Endometrium (tissue), 2 donors: ENCODE results near the gene METAP1D.
"Not testable (repeated sequence)": the region's sequence is repeated elsewhere in the genome, so short reads cannot be mapped to it uniquely, and the experiment has no call there.

ENCODE experiments used
- FAIRE-seq: peaks from 2 replicates; lab custom pipeline; 2012; peaks lifted over from hg19 to GRCh38; lab: Jason Lieb, UNC
- donor health status: control.
- donor health status: control.

The METAP1D gene

GRCh38 chr2:172102391-172103359 is 102.9 kb downstream of the METAP1D start, which contains the start of gene DLX2:
DLX2 (minus strand) TSS chr2:172102900; CDS start chr2:172102538, 362 bp downstream.
- no peak for FAIRE-seq

GRCh38 chr2:172103471-172104272 is 103.9 kb downstream of the METAP1D start:
- FAIRE-seq: no peak

DNA sequence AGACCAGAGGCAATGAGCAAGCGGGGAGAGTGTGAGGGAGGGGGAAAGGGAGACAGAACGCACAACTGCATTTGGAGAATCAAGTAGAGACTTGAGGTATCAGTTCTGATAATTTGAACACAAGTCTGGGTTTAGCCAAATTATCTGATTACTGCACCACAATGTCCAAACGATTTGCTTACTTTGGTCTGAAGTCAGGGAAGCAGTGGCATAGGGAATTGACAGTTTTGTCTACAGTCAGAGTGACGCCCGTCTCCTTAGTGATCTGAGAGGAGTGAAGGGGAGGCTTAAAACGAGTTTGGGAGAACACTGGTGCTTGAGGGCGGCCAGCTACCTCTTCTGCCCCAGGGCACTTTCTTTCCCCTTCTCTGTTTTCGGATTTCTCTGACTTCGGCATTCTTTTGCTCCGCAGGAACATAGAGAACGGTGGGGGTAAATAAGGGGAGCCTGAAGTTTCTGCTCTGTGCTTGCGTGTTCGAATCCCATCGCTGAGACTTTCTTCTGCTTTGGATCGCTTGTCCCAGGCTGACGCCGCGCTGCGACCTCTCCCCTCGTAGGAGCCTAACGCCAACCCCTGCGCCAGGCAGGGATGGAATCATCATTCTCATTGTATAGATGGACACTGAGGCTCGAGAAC is 105.8 kb downstream of the METAP1D start:
- FAIRE-seq: no peak

- FAIRE-seq: no peak
These were observed 106.6 kb downstream of the METAP1D start for GRCh38 chr2:172106108-172106961.

DNA sequence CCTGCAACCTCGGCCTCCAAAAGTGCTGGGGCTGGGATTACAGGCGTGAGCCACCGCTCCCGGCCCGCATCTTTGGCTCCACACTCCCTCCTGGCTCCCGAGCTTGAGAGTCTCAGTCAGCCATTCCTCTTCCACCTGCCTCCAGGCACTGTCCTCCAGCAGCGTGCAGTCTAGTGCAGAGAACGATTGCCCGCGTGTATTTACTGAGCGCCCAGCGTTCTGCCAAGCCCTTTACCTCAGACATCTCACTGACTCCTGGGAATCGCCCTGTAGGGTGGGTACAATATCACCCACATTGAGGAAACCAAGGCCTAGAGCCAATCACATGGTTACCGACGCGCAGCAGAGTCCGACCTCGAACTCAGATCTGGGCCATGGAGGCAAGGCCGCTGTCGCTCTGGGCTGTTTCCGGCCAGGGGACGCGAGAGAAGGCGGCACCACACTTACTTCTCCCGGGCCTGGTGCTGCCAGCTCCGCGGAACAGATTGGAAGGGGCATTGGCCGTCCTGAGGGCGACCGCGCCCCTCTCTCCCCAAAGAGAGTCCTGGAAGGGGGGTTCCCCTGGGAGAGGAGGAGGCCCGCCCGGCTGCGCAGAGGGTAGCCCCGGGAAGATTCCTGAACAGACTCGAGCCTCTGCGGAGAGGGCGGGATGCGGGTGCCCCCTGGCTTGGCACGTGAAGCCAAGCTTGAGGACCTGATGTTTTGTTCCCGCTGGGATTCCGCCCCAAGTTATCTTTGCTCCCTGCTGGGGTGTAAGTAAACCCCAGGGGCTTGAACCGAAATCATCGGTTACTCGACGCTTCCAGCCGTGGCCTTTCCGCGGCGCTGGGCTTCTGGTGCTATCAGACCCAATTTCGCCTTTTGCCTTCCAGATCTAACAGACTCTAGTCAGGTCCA is 108.2 kb downstream of the METAP1D start:
- no peak for FAIRE-seq

DNA sequence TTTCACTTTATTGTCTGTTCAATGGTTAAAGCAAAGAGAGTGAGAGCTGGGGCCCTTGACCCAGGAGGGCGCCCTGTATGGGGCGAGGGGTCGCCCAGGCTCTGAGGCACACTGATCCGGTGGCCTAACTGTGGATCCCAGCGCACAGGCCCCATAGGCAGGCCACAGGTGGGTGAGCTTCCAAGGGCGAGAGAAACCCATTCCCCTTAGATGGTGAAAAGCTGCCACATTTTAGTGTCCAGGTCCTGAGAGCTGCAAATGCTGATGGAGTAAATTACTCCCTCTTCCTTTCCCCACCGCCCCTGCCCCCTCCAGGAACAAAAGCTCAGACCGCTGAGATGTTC is 108.8 kb downstream of the METAP1D start:
- no peak for FAIRE-seq

GRCh38 chr2:172109256-172109987 is 109.7 kb downstream of the METAP1D start:
- FAIRE-seq: no peak

DNA sequence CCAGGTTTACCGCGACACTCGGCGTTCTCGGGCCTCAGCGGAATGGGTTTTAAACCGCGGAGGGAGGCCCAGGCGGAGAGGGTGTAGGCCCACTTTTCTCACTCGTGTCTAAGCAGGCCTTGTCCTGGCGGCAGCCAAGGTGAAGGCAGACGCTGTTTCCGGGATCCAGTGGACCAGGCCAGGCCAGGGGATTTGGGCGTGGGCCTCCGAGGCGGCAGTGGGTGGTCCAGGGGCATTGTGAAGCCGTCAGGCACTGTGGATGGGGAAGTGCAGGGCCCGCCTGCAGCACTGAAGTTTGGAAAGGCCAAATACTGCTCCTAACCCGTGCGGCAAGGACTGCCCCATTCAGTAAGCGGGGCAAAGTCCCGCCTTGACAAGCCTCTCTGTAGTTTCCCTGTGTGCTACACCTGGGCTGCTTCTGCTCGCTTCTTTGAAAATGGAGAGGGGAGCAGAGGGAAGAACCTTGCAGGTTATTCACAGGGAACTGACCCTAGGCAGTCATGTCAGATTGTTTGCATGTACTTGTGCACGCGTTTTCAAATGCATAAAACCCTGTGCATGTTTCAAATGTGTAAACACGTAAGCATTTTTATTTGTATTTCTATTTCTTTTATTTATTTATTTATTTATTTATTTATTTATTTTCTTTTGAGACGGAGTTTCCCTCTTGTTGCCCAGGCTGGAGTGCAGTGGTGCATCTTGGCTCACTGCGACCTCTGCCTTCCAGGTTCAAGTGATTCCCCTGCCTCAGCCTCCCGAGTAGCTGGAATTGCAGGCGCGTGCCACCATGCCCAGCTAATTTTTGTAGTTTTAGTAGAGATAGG is 110.4 kb downstream of the METAP1D start:
- FAIRE-seq: no peak

- no peak for FAIRE-seq
These were observed 113.9 kb downstream of the METAP1D start for GRCh38 chr2:172113617-172114016.

DNA sequence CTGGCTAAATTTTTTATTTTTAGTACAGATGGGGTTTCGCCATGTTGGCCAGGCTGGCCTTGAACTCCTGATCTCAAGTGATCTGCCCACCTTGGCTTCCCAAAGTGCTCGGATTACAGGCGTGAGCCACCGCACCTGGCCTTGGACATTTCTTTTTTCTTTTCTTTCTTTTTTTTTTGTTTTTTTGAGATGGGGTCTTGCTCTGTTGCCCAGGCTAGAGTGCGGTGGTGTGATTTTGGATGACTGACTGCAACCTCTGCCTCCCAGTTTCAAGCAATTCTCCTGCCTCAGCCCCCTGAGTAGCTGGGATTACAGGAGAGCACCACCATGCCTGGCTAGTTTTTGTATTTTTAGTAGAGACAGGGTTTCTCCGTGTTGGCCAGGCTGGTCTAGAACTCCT is 114.4 kb downstream of the METAP1D start:
- not testable (repeated sequence) for FAIRE-seq

- FAIRE-seq: no peak
These were observed 114.8 kb downstream of the METAP1D start for GRCh38 chr2:172114579-172114978.

GRCh38 chr2:172116107-172116506 is 116.4 kb downstream of the METAP1D start:
- FAIRE-seq: no peak

DNA sequence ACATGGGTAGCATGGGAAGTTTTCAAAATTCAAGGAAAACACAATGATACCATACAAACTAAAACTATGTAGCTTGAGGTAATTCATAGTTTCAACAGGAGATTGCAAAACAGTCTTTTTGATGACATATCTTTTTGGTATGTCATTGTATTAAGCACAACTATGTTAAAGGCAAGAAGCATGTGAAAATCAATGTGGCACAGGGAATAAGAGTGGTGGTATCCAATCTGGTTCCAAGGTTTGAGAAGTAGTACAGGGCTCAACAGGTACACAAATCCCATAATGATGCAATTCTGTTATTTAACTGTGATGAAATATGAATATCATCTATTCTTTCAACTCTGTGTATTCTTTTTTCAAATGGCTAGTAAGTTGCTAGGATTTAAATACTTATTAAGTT is 119.3 kb downstream of the METAP1D start:
- no peak for FAIRE-seq

DNA sequence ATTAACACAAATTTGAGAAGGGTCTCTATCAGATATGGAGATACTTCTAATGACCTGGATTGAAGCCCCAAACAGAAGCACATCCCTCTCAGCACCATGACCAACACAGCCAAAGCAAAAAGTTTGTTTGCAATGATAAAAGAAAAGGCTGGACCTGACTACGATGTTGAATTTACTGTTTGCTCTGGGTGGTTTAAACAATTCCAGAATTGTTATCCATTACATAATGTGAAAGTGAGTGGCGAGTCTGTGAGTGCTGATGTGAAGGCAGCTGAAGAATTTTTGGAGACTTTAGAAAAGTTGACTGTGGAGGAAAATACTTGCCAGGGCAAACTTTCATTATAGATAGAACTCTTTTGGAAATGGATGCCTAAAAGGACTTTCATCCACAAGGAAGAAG is 120.4 kb downstream of the METAP1D start:
- no peak for FAIRE-seq

DNA sequence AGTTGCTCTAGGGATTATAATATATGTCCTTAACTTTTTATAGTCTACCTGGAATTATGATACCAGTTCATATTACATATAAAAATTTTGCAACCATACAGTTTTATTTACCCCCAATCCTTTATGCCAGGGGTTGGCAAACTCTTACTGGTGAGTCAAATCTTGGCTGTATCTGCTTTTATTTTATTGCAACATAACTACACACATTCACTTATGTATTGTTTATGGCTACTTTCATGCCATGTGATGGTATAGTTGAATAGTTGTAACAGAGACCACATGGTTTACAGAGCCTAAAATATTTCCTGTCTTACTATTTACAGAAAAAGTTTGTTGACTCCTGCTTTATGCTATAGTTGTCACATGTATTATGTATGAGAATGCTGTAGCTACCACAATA is 128.7 kb downstream of the METAP1D start:
- FAIRE-seq: no peak

- FAIRE-seq: no peak
These were observed 129.7 kb downstream of the METAP1D start for GRCh38 chr2:172129404-172129803.
